ENCODE data around the gene KRTAP3-2. TPM values are rescaled to one million over a fixed set of nuclear protein-coding genes. Genes with fewer than 3 reads are reported as not detected.

The KRTAP3-2 gene
- total RNA-seq, 1 donor from 2014 or later: not detected

GRCh38 chr17:40963838-40964237 is 35.9 kb downstream of the KRTAP3-2 start:
- peak; percentile 17 to 52 for DNase-seq (ENCODE audit: low read depth in 2 of 2)

- DNase-seq (ENCODE audit: low read depth in 2 of 2): no peak
Observed at GRCh38 chr17:40962059-40962561, 37.6 kb downstream of the KRTAP3-2 start.

GRCh38 chr17:40961591-40961990 is 38.1 kb downstream of the KRTAP3-2 start:
- no peak for DNase-seq (ENCODE audit: low read depth in 2 of 2)

GRCh38 chr17:40960144-40960543 is 39.6 kb downstream of the KRTAP3-2 start:
- no peak for DNase-seq (ENCODE audit: low read depth in 2 of 2)

GRCh38 chr17:40958086-40958953 is 41.4 kb downstream of the KRTAP3-2 start:
- no peak for DNase-seq (ENCODE audit: low read depth in 2 of 2)

GRCh38 chr17:40956401-40957254 is 43.1 kb downstream of the KRTAP3-2 start:
- no peak for DNase-seq (ENCODE audit: low read depth in 2 of 2)

GRCh38 chr17:40953881-40954280 is 45.8 kb downstream of the KRTAP3-2 start:
- DNase-seq (ENCODE audit: low read depth in 2 of 2): no peak

- no peak for DNase-seq (ENCODE audit: low read depth in 2 of 2)
Observed at GRCh38 chr17:40952661-40953060, 47.0 kb downstream of the KRTAP3-2 start.

- no peak for DNase-seq (ENCODE audit: low read depth in 2 of 2)
Observed at GRCh38 chr17:40952154-40952553, 47.6 kb downstream of the KRTAP3-2 start.

GRCh38 chr17:40951011-40951622 is 48.6 kb downstream of the KRTAP3-2 start:
- DNase-seq (ENCODE audit: low read depth in 2 of 2): peak in 1 of 2 donors; percentile 38

GRCh38 chr17:40950176-40950575 is 49.5 kb downstream of the KRTAP3-2 start:
- DNase-seq (ENCODE audit: low read depth in 2 of 2): no peak

GRCh38 chr17:40949418-40949817 is 50.3 kb downstream of the KRTAP3-2 start:
- no peak for DNase-seq (ENCODE audit: low read depth in 2 of 2)

Other genes with a start within 250 kb of the KRTAP3-2 start
- gene KRT25, start 244.6 kb downstream of the KRTAP3-2 start, total RNA-seq: not detected in 2 replicates
- gene KRT26, start 227.7 kb downstream of the KRTAP3-2 start, total RNA-seq: not detected in 2 replicates
- not detected in 2 replicates for gene KRT27, start 217.4 kb downstream of the KRTAP3-2 start, total RNA-seq
- not detected in 2 replicates for gene KRT28, start 199.9 kb downstream of the KRTAP3-2 start, total RNA-seq
- 1.6 and 3.3 TPM in 2 replicates for gene KRT10, start 177.3 kb downstream of the KRTAP3-2 start, total RNA-seq
- gene KRT12, start 132.7 kb downstream of the KRTAP3-2 start, total RNA-seq: not detected in 2 replicates
- gene KRT20, start 114.7 kb downstream of the KRTAP3-2 start, total RNA-seq: not detected in 2 replicates
- under 0.01 and 1.6 TPM in 2 replicates for gene KRT23, start 62.3 kb downstream of the KRTAP3-2 start, total RNA-seq
- not detected in 2 replicates for gene KRT39, start 33.0 kb downstream of the KRTAP3-2 start, total RNA-seq
- gene KRT40, start 15.6 kb downstream of the KRTAP3-2 start, total RNA-seq: not detected in 2 replicates
- not detected in 2 replicates for gene KRTAP3-3, start 5.7 kb downstream of the KRTAP3-2 start, total RNA-seq
- not detected in 2 replicates for gene KRTAP3-1, start 9.2 kb upstream of the KRTAP3-2 start, total RNA-seq
- not detected in 2 replicates for gene KRTAP1-5, start 27.3 kb upstream of the KRTAP3-2 start, total RNA-seq
- not detected in 2 replicates for gene KRTAP1-4, start 30.3 kb upstream of the KRTAP3-2 start, total RNA-seq
- not detected in 2 replicates for gene KRTAP1-3, start 35.0 kb upstream of the KRTAP3-2 start, total RNA-seq
- gene KRTAP1-1, start 41.5 kb upstream of the KRTAP3-2 start, total RNA-seq: not detected in 2 replicates
- gene KRTAP2-1, start 47.4 kb upstream of the KRTAP3-2 start, total RNA-seq: not detected in 2 replicates
- gene KRTAP2-2, start 55.3 kb upstream of the KRTAP3-2 start, total RNA-seq: not detected in 2 replicates
- not detected in 2 replicates for gene KRTAP2-3, start 60.2 kb upstream of the KRTAP3-2 start, total RNA-seq
- not detected in 2 replicates for gene KRTAP2-4, start 66.0 kb upstream of the KRTAP3-2 start, total RNA-seq
- gene KRTAP4-7, start 84.2 kb upstream of the KRTAP3-2 start, total RNA-seq: not detected in 2 replicates
- not detected in 2 replicates for gene KRTAP4-8, start 98.2 kb upstream of the KRTAP3-2 start, total RNA-seq
- gene KRTAP4-16, start 102.3 kb upstream of the KRTAP3-2 start, total RNA-seq: not detected in 2 replicates
- not detected in 2 replicates for gene KRTAP4-9, start 105.5 kb upstream of the KRTAP3-2 start, total RNA-seq
- gene KRTAP4-11, start 118.5 kb upstream of the KRTAP3-2 start, total RNA-seq: not detected in 2 replicates
- gene KRTAP4-12, start 124.3 kb upstream of the KRTAP3-2 start, total RNA-seq: not detected in 2 replicates
- not detected in 2 replicates for gene KRTAP4-6, start 140.6 kb upstream of the KRTAP3-2 start, total RNA-seq
- gene KRTAP4-5, start 149.9 kb upstream of the KRTAP3-2 start, total RNA-seq: not detected in 2 replicates
- gene KRTAP4-4, start 160.8 kb upstream of the KRTAP3-2 start, total RNA-seq: not detected in 2 replicates
- not detected in 2 replicates for gene KRTAP4-3, start 168.3 kb upstream of the KRTAP3-2 start, total RNA-seq
- not detected in 2 replicates for gene KRTAP4-2, start 178.3 kb upstream of the KRTAP3-2 start, total RNA-seq
- not detected in 2 replicates for gene KRTAP4-1, start 185.0 kb upstream of the KRTAP3-2 start, total RNA-seq
- not detected in 2 replicates for gene KRTAP9-1, start 190.0 kb upstream of the KRTAP3-2 start, total RNA-seq
- gene KRTAP9-2, start 226.7 kb upstream of the KRTAP3-2 start, total RNA-seq: not detected in 2 replicates
- not detected in 2 replicates for gene KRTAP9-3, start 232.5 kb upstream of the KRTAP3-2 start, total RNA-seq
- gene KRTAP9-8, start 238.1 kb upstream of the KRTAP3-2 start, total RNA-seq: not detected in 2 replicates
- gene KRTAP9-4, start 249.8 kb upstream of the KRTAP3-2 start, total RNA-seq: not detected in 2 replicates

Measured in lung microvascular endothelial cell (primary cell).